GM21786 (cell line): ENCODE measurements around the gene KRTAP1-4.
"Not testable (repeated sequence)": the region's sequence is repeated elsewhere in the genome, so short reads cannot be mapped to it uniquely, and the experiment has no call there.

Experiments
- ATAC-seq: cut with Tn5 transposase; IDR thresholded peaks from one replicate; pipeline ENCODE4 v1.9.1; 2021; ENCODE audit not compliant: unreplicated experiment

The KRTAP1-4 gene

DNA sequence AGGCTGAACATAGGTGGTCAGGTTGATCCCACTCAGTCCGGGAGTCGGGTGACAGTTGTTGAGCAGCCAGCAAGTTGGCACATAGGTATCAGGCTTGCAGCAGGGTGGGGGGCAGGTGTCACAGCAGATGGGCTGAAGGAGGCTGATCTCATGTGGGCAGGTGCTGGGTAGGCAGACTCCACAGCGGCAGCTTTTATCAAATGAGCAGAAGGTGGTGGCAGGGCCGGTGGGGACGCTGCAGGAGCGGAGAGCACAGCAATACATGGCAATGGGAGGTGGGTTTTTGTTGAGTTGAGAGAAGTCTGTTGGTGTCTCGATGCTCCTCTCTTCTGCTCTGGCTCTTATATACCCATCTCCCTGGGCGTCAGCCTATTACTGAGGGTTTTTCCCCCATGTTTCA is 21.2 kb downstream of the KRTAP1-4 start, which contains the start of gene KRTAP3-1:
TSS of gene KRTAP3-1 (minus strand) at position 318 of the 400 bp plus-strand sequence. CDS start at position 264, 54 bp downstream.
- no peak for ATAC-seq

DNA sequence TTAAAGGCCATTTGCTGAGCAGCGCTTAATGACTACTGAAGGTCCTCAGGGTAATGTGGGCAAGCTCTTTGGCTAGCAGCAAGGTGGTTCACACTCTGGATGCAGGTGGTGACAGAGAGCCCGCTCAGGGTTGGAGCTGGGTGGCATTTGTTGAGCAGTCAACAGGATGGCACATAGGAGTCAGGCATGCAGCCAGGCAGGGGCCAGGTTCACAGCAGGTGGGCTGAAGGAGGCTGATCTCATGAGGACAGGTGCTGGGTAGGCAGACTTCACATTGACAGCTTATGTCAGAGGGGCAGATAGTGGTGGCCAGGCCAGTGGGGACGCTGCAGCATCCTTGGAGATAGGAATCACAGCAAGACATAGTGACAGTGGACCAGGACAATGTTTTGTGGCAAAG is 25.6 kb downstream of the KRTAP1-4 start:
- ATAC-seq, result no peak

DNA sequence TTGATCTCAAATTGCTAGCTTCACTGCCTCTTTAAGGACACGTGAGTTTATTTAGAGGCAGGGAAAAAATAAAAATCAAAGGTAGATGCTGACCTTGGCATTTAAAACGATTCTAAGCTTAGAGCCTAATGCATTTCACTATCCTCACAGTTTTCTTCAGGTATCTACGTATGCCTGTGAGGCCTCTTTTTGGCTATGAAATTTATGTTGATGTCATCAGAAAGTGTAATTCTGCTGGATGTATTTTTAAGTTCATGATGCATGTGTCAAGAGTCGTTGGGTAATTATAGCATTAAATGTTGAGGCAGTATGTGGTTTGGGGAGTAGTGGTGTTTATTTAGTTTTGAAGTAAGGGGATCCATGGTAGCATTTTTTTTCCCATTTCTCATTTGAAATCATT is 26.1 kb downstream of the KRTAP1-4 start:
- no peak for ATAC-seq

DNA sequence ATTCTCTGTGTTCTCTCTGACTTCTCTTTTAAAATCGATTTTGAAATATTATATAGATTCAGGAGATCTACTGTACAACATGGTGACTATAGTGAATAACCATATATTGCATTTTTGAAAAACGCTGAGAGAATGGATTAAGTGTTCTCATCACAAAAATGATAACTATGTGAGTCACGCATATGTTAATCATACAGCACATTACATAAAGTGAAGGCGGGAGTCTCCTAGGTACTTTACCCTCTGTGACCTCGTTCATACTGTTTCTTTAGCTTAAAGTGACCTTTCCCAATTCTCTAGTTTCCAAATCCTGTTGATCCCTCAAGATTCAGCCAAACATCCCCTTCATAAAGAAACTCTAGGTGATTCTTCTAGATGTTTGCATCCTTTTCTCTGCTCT is 27.2 kb downstream of the KRTAP1-4 start:
- no peak for ATAC-seq

DNA sequence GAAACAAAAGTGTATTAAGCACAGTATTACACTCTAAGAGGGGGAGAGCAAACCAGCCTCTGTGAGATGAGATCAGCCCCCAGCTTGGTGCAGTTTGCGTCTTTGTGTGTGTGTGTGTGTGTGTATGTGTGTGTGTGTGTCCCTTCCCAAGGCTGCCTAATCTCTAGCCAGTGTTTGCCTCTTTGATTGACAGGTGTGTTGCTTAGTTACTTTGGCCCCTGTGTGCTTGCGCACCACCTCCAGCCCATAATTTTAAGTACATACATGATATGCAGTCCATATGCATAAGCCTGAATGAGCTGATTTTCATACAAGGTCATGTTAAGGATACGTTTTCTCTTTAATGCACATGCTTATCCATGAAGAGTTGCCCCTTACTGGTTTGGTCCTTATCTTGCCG is 28.2 kb downstream of the KRTAP1-4 start:
- no peak for ATAC-seq

DNA sequence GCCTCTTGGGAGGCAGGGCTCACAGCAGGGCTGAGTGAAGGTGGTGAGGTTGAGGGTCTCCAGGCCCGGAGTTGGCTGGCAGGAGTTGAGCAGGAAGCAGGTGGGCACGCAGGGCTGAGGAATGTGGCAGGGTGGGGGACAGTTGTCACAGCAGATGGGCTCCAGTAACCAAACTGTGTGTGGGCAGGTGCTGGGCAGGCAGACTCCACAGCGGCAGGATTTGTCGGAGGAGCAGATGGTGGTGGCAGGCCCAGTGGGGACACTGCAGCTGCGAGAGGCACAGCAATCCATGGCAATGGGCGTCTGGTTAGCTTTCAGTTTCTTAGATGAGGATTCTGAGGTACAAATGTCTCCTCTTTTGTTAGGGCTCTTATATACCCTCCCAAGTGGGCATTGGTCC is 30.4 kb downstream of the KRTAP1-4 start, which contains the start of gene KRTAP3-2:
TSS of gene KRTAP3-2 (minus strand) at position 344 of the 400 bp plus-strand sequence. CDS start at position 291, 53 bp downstream.
- ATAC-seq, result not testable (repeated sequence)

DNA sequence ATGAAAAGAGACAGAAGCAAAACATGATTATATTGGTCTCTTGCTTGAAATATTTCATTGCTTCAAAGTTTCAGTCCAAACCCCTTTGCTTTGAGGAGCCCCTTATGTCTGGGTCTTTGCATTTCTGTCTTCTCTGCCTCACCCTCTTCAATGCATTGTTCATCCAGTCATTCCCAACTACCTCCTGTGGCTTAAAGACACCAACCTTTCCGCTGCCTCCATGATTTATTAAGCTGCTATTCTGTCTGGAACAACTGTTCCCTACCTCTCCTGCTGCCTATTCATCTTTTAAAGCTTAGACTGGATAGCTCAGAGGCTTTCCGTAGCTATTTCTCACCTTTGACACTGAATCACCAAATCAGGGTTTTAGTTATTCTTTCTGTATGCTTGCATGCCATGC is 32.6 kb downstream of the KRTAP1-4 start:
- no peak for ATAC-seq

DNA sequence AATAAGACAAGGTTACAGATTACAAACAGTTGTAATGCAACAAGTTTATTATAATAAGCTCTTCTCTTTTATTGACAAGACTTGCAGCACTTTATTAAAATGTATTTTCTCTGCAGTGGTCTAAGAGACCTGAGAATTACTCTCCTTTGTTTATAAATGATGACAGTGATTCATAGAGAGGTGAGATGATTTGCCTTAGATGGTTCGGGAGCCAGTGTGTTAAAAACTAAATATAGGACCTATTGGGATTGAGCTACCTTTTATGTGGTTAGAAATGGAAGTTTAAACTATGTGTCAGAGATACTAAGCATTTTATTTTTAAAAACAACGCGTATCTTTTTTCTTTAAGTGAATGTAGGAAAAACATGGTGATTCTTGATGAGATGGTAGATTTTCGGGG is 33.2 kb downstream of the KRTAP1-4 start:
- no peak for ATAC-seq

DNA sequence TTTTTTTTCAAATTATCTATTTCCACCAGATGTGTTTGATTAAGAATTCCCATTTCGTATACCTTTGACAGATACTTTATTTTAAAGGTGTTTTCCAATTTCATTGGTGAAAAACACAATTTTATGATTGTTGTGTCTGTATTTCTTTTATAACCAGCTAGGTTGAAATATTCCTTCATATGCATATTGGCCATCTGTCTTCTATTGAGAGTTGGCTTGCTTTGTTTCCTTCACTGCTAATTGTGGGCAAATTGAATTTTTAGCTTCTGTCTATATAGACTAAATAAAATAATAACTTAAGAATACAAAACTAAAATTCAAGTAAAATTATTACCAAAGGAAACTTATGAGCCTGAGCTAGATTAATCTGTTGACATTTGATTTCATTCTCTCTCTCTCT is 34.9 kb downstream of the KRTAP1-4 start:
- no peak for ATAC-seq

DNA sequence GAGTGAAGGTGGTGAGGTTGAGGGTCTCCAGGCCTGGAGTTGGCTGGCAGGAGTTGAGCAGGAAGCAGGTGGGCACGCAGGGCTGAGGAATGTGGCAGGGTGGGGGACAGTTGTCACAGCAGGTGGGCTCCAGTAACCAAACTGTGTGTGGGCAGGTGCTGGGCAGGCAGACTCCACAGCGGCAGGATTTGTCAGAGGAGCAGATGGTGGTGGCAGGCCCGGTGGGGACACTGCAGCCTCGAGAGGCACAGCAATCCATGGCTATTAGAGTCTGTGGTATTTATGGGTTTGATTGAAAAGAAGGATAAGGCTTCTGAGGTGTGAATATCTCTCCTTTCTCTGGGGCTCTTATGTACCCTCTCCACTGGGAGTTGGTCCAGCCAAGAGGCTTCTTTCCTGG is 36.2 kb downstream of the KRTAP1-4 start, which contains the start of gene KRTAP3-3:
TSS of gene KRTAP3-3 (minus strand) at position 326 of the 400 bp plus-strand sequence. CDS start at position 259, 67 bp downstream.
- ATAC-seq, result no peak

DNA sequence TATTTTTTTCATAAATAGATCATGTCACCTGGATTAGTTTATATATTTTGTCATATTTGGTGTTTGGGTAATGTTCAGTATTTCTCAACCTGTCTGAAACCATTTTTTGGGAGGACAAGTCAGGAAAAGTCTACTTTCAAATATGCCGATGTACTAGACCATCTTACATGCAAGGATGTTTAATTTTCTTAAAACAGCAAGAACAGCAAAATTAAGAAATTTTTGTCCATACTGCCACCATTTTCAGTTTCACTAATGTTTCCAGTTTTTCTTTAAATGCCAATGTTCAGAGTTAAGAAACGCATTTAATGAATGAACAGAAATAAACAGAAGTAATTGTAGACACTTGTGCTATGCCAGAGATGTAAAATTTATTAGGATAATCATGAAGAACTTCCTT is 36.9 kb downstream of the KRTAP1-4 start:
- no peak for ATAC-seq

DNA sequence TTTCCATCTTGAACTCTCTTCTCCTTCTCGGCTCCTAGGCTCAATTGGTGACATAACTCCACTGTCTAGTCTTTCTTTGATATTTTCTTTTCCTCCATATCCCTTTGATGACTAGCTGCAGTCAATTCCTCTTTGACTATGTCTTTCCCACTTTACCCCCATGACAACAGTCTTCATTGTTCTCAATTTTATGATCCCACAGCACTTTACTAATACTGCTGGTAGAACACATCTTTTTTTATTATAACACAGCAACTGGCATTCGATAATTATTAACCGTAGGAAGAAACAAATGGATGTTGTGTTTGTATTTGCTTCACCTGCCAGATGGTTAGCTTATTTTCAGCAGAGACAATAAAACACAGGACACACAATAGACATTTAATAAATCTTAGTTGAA is 37.3 kb downstream of the KRTAP1-4 start:
- ATAC-seq, result no peak

DNA sequence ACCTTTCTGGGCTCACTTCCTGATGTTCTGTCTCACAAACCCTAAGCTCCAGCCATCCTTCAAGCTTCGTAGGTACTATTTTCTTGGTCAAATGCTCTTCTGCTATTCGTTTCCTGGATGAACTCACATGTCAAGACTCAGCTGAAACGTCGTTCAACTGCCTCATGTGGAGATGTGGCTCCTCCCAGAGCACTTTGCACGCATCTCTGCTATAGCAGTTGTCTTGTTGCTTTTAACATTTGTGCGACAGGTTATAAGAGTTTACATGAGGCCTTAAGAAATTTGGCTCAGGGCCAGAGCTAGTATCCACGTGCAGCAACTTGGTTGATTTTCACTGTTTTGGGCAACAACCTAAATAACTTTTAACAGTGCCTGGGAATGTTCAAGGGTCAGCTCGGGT is 43.1 kb downstream of the KRTAP1-4 start:
- ATAC-seq, result no peak

DNA sequence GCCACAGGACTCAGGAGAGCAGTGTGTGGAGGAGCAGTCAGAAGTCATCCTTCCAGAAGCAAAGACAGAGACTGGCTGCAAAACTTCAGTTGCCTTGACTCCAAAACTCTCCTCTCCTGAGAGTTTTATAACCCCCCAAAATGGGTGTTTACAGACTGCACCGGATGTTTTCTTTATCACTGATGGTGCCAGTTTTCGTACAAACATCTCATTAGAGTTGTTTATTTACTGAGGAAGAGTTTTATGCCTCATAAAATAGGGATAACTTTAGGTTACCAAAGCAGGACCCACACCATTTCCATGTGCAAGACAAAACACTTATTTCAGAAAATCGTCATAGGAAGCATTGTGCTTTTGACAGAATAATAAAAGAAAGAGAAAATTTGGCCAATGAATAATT is 45.8 kb downstream of the KRTAP1-4 start, which contains the start of gene KRT40:
TSS of gene KRT40 (minus strand) at position 101 of the 400 bp plus-strand sequence. CDS start at position 48, 53 bp downstream.
- ATAC-seq, result no peak

DNA sequence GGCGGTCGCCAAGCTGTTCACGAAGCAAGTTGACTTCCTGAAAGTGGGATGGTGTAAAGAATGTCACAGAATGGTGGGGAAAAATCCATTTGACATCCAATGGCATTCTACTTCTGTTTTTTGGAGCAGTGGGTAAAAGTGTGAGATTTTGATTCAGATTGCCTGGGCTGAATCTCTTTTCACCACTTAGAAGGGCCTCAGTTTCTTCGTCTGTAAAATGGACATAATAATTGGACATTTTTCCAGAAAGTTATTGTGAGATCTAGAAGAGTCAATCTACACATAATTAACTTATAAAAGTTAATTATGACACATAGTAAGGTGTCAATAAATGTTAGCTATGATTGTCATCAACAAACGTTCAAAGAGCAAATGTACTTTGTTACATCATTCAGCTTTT is 48.9 kb downstream of the KRTAP1-4 start:
- ATAC-seq, result no peak

DNA sequence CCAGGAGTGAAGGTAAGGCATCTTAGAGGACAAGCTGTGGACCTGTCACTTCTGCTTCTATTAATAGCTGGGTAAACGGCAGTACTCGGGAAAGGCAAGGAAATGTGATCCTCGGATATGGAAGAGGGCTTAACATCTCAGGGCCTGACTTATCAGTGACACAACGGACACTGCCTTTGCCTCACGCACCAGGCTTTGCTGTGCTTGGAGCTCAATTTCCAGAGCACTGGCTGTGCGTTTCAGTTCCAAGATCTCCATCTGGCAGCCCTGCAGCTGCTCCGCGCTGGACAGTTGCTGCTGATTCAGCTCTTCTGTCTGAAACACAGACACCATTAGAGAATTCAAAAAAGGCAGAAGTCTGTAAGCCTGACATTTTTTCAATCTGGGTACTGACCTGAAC is 49.4 kb downstream of the KRTAP1-4 start:
- no peak for ATAC-seq

DNA sequence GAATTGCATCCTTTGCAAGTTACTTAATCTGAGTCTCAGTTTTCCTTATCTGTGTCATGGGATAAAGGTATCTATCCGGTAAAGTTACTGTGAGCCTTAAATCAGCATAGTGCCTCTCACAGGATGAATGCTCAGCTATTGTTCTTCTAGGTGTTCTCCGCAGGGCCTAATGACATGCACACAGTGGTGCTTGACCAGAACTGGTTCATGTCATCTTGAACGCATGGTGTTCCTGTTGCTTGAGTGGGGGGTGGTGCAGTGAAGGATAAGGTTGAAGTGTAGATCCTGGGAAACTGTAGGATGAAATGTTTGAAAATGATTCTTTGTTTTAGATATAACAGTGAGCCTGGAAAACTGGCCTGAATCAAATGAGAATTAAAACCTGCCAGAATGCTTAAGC is 49.9 kb downstream of the KRTAP1-4 start:
- ATAC-seq, result no peak
